CD4-positive, alpha-beta T cell (primary cell): ENCODE data around the gene DENND11. TPM values are rescaled to one million over a fixed set of nuclear protein-coding genes. Genes with fewer than 3 reads are reported as not detected.

Experiments used
- ATAC-seq: fragments of 200-7000 bp; cut with Tn5 transposase; one replicate; pipeline ENCODE4 v1.10.0; 2022; ENCODE audit warnings: mild to moderate bottlenecking; ENCODE audit not compliant: poor library complexity
- CTCF ChIA-PET: fragments of 350-600 bp; sonication (Branson Sonifier 250); formaldehyde crosslinking; loops from one replicate; lab custom pipeline; 2021; ENCODE audit warnings: antibody characterized with exemption, inconsistent platforms; lab: Charles Lee
- POLR2A ChIA-PET: fragments of 350-600 bp; sonication (Branson Sonifier 250); formaldehyde crosslinking; loops from one replicate; lab custom pipeline; 2021; ENCODE audit warnings: antibody characterized with exemption, inconsistent platforms; lab: Charles Lee
- DNase-seq, 14 experiments: peaks; one replicate each; pipeline ENCODE4 v3.0.0-alpha.2; 2013 to 2020; ENCODE audit warnings: mixed read lengths in 2 of 14
- H3K27ac ChIP-seq, 2 donors: one replicate each; pipeline versions ENCODE4 v1.5.1 to v1.7.0; 2013; ENCODE audit warnings: low read length in 2 of 2, low read depth in 1 of 2, mild to moderate bottlenecking in 1 of 2
- H3K27me3 ChIP-seq, 2 experiments: 1 replicate in 1 of 2; 2 replicates in 1 of 2; pipeline versions ENCODE4 v1.6.1 to v1.7.0; 2013; ENCODE audit warnings: low read length in 2 of 2, control low read depth in 1 of 2, mild to moderate bottlenecking in 1 of 2, moderate library complexity in 1 of 2; ENCODE audit not compliant: insufficient read depth in 2 of 2, control insufficient read depth in 1 of 2
- H3K36me3 ChIP-seq: one replicate; pipeline ENCODE4 v1.6.1; 2013; ENCODE audit warnings: low read length, control low read depth; ENCODE audit not compliant: insufficient read depth
- H3K4me1 ChIP-seq: one replicate; pipeline ENCODE4 v1.6.1; 2013; ENCODE audit warnings: low read length, control low read depth; ENCODE audit not compliant: insufficient read depth
- H3K4me3 ChIP-seq: one replicate; pipeline ENCODE4 v1.5.1; 2013; ENCODE audit warnings: mild to moderate bottlenecking, low read length, moderate library complexity
- H3K9me3 ChIP-seq, 2 experiments: 1 replicate in 1 of 2; 2 replicates in 1 of 2; pipeline versions ENCODE4 v1.6.1 to v1.7.0; 2013; ENCODE audit warnings: low read length in 2 of 2, mild to moderate bottlenecking in 2 of 2, control low read depth in 1 of 2, moderate library complexity in 1 of 2; ENCODE audit not compliant: control insufficient read depth in 1 of 2, insufficient read depth in 1 of 2
- H3K27ac Mint-ChIP-seq: one replicate; pipeline ENCODE4 v1.8.0; 2020; ENCODE audit warnings: mixed read lengths
- H3K27me3 Mint-ChIP-seq: one replicate; pipeline ENCODE4 v1.8.0; 2021; ENCODE audit warnings: mixed read lengths
- H3K36me3 Mint-ChIP-seq: one replicate; pipeline ENCODE4 v1.8.0; 2021; ENCODE audit warnings: low read depth, mixed read lengths
- H3K4me1 Mint-ChIP-seq: one replicate; pipeline ENCODE4 v1.8.0; 2021; ENCODE audit warnings: low read depth, mixed read lengths
- H3K4me3 Mint-ChIP-seq: one replicate; pipeline ENCODE4 v1.8.0; 2020; ENCODE audit warnings: mild to moderate bottlenecking, mixed read lengths
- H3K9me3 Mint-ChIP-seq: one replicate; pipeline ENCODE4 v1.8.0; 2020; ENCODE audit warnings: mixed read lengths
- CTCF ChIP-seq: fragments of 200-600 bp; IDR thresholded peaks from one replicate; pipeline ENCODE4 v1.8.0; 2022; ENCODE audit warnings: antibody characterized with exemption, mild to moderate bottlenecking
- intact Hi-C, 2 experiments: fragments of 100-400 bp; cut with DNase I in 1 of 2; cut with micrococcal nuclease in 1 of 2; formaldehyde crosslinking; loops; one replicate each; pipeline versions ENCODE4 v1.15.1 to v1.9.0; 2023 to 2025; cut with DNase I, micrococcal nuclease
- total RNA-seq, 174 experiments: library from RNA in 2 of 174; stranded (reverse) in 2 of 174; gene quantifications; one replicate each; pipeline ENCODE4 v1.2.3 and lab custom pipeline; 2021 to 2026

Gene DENND11
- total RNA-seq, 2 experiments from 2014 or later = 39.2 to 41.1 TPM

DNA sequence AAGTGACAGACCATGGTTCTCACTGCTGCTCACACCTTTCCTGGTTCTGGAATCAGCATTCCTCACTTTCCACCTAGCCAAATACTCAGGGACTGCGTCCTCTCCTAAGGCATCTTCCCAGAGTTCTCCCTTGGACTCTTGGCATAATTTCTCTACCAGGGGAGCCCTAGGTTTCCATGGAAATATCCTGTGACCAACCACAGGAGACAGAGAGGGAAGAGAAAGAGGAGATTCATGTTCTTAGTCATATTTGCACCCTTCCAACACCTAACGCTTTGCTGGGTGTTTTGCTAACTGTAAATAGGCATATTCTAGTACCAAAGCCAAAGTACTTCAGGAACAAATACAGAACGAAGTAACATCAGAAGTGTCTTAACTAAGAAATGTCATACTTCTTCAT, 28.6 kb downstream of the DENND11 start:
- H3K27ac Mint-ChIP-seq = no peak overlapping the region
- Histone ChIP-seq H3K4me1 (no peaks in the 10 kb centered on the region), H3K27ac (no peak overlapping the region), H3K36me3 (peaks cover 42% of the 10 kb centered on the region), H3K27me3 (no peaks in the 10 kb centered on the region), H3K4me3 (no peak overlapping the region), H3K9me3 (no peaks in the 10 kb centered on the region)
- intact Hi-C loops = no loop called here
- DNase-seq (no peak), ATAC-seq (no peak)
- H3K9me3 Mint-ChIP-seq = no peaks in the 10 kb centered on the region
- ChIA-PET POLR2A (no interaction called here), CTCF (no interaction called here)
- H3K36me3 Mint-ChIP-seq = peaks cover 77% of the 10 kb centered on the region
- H3K4me1 Mint-ChIP-seq = no peaks in the 10 kb centered on the region
- no peak overlapping the region for H3K4me3 Mint-ChIP-seq
- no peaks in the 10 kb centered on the region for H3K27me3 Mint-ChIP-seq
- TF ChIP-seq CTCF = no peak

DNA sequence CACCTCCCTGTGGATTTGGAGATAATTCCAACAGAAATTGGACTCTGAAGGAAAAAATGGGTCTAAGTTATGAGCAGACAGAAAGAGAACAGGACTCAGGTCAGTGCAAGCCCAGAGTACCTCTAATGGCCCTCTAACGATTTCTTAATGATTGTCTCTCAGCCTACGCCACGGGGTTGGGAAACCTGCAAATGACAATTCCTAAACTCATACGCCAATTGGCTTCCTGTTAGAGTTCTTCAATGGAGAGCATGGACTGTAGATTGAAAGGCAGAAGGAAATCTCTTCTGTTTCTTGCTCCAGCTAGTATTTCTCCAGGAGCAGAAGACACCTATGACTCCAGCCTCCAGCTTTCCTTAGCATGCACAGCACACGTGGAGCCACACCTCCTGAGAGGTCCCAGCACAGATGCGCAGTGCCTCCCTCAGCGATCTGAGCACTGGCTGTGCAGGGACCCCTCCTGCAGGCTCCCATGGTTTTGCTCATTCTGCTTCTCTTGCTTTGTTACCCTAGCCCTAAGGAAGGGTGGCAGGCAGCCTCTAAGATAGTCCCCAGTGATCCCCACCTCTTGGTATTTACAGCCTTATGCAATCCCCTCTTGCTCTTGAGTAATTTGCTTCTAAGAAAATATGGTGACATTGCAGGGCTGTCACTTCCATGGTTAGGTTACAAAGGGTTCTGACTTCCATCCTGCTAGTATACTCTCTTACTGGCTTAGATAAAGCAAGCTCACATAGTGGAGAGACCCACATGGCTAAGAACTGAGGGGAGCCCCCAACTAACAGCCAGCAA, 30.1 kb downstream of the DENND11 start:
- CTCF ChIA-PET = no interaction called here
- Histone ChIP-seq H3K27me3 (no peaks in the 10 kb centered on the region), H3K4me3 (no peak overlapping the region), H3K36me3 (peaks cover 41% of the 10 kb centered on the region), H3K9me3 (no peaks in the 10 kb centered on the region), H3K27ac (no peak overlapping the region), H3K4me1 (no peaks in the 10 kb centered on the region)
- TF ChIP-seq CTCF = no peak
- H3K9me3 Mint-ChIP-seq = no peaks in the 10 kb centered on the region
- H3K27ac Mint-ChIP-seq = no peak overlapping the region
- H3K4me1 Mint-ChIP-seq = no peaks in the 10 kb centered on the region
- DNase-seq = peak in 1 of 14 experiments; percentile 26
- peaks cover 82% of the 10 kb centered on the region for H3K36me3 Mint-ChIP-seq
- no peak for ATAC-seq
- H3K4me3 Mint-ChIP-seq = no peak overlapping the region
- POLR2A ChIA-PET = no interaction called here
- H3K27me3 Mint-ChIP-seq = no peaks in the 10 kb centered on the region
- intact Hi-C loops = no loop called here

DNA sequence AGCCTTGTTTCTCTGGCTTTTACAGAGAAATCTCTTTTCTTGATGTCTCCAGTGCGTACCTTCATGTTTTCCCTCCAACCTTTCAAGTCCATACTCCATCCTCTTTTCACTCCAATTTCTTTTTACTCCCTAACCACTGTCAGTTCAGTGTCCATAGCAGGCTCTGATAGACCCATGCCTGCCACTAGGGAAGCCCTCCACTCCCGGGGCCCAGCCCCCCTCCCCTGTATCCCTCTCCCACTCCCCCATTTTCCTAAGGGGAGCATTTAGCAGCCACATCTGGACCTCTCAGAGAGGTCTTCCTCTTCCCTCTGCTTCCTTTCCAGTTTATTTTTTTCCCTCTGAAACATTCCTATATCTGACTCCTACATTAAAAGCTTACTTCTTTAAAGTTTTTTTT, 33.1 kb downstream of the DENND11 start:
- peak overlapping the region; percentile 56 for H3K27ac Mint-ChIP-seq
- ChIA-PET POLR2A (no interaction called here), CTCF (no interaction called here)
- no peaks in the 10 kb centered on the region for H3K4me1 Mint-ChIP-seq
- H3K27me3 ChIP-seq = no peaks in the 10 kb centered on the region
- no peak overlapping the region for H3K4me3 ChIP-seq
- peaks cover 58% of the 10 kb centered on the region for H3K36me3 ChIP-seq
- ATAC-seq (no peak), DNase-seq (no peak)
- H3K9me3 ChIP-seq = no peaks in the 10 kb centered on the region
- intact Hi-C loops = no loop called here
- peaks cover 88% of the 10 kb centered on the region for H3K36me3 Mint-ChIP-seq
- no peaks in the 10 kb centered on the region for H3K27me3 Mint-ChIP-seq
- no peak overlapping the region for H3K27ac ChIP-seq
- H3K4me3 Mint-ChIP-seq = no peak overlapping the region
- no peaks in the 10 kb centered on the region for H3K4me1 ChIP-seq
- no peaks in the 10 kb centered on the region for H3K9me3 Mint-ChIP-seq
- no peak for TF ChIP-seq CTCF
